ENCODE results near the gene NEK11. TPM values are rescaled to one million over a fixed set of nuclear protein-coding genes. Genes with fewer than 3 reads are reported as not detected.

NEK11 gene
- total RNA-seq, 2 experiments from 2014 or later, result 1.0 to 1.3 TPM

Other genes starting within 250 kb of the NEK11 start
- 10 to 100 TPM; 47.4 to 48.5 TPM for gene ATP2C1, start 132.8 kb upstream of the NEK11 start, total RNA-seq
- gene ASTE1, start 52 bp upstream of the NEK11 start, total RNA-seq, result 1 to 10 TPM; 8.2 to 9.1 TPM

All from activated CD4-positive, alpha-beta T cell treated with anti-CD3 and anti-CD28 coated beads for 36 hours (primary cell).